ENCODE measurements around the gene TRPV6. TPM values are rescaled to one million over a fixed set of nuclear protein-coding genes. Genes with fewer than 3 reads are reported as not detected.

The TRPV6 gene
- total and polyA plus RNA-seq, 2 of the 4 experiments (the other 2 are of a cell fraction): 0.03 TPM; not detected in 1

GRCh38 chr7:142905759-142906158 lies 20.2 kb upstream of the TRPV6 start:
- POLR2A ChIA-PET (ENCODE audit: unreplicated experiment): no interaction called here
- CTCF ChIA-PET: no interaction called here
- in situ Hi-C loops (cut with MboI; ENCODE audit: low sequenced_read_pairs) (no loop called here), intact Hi-C loops (cut with micrococcal nuclease) (no loop called here), dilution Hi-C loops (cut with HindIII; ENCODE audit: low sequenced_read_pairs, unreplicated experiment) (no loop called here)
- no peak overlapping the region for H2BK5ac ChIP-seq (ENCODE audit: low read depth, low read length, poor library complexity, severe bottlenecking)
- no peaks in the 10 kb centered on the region for H3K4me1 ChIP-seq (ENCODE audit: control insufficient read depth, insufficient read depth, low read length)
- peaks cover 6% of the 10 kb centered on the region for H3K9me3 ChIP-seq (ENCODE audit: control insufficient read depth, insufficient read depth, low read length)
- no peak overlapping the region for H3K27ac ChIP-seq (ENCODE audit: insufficient read depth, low read length)
- no TSS peak for BruUV-seq (replicated peaks)
- no peaks in the 10 kb centered on the region for H4K20me1 ChIP-seq (ENCODE audit: insufficient read depth, low read length)
- H3K23ac ChIP-seq (ENCODE audit: low read depth, low read length): no peak overlapping the region
- H2AK9ac ChIP-seq (replicated peaks; ENCODE audit: low read depth, low read length, poor library complexity): no peak overlapping the region
- H4K8ac ChIP-seq (ENCODE audit: low read depth in 2 of 2, low read length in 2 of 2): no peak overlapping the region
- H2AFZ ChIP-seq (replicated peaks; ENCODE audit: low read length, poor library complexity): no peak overlapping the region
- no peak overlapping the region for H3K18ac ChIP-seq (ENCODE audit: low read depth, low read length)
- no peak overlapping the region for H3K4me2 ChIP-seq (ENCODE audit: low read depth, low read length)
- DNase-seq (no peak), ATAC-seq (ENCODE audit: low read depth) (no peak)
- H3K4ac ChIP-seq (ENCODE audit: low read depth, low read length): no peak overlapping the region
- no peaks in the 10 kb centered on the region for H3K79me1 ChIP-seq (ENCODE audit: low read depth in 1 of 2, low read length in 2 of 2)
- no peak overlapping the region for H3K4me3 ChIP-seq (ENCODE audit: insufficient read depth, low read depth, low read length)
- no peak overlapping the region for H3K9ac ChIP-seq (ENCODE audit: low read depth, low read length)
- H3K14ac ChIP-seq (replicated peaks; ENCODE audit: low read depth, low read length): no peak overlapping the region
- H2BK15ac ChIP-seq (ENCODE audit: low read depth, low read length): no peak overlapping the region
- H4K5ac ChIP-seq (ENCODE audit: low read depth, low read length): no peak overlapping the region
- no peak overlapping the region for H3K56ac ChIP-seq (ENCODE audit: extremely low read depth, insufficient read depth, low read length)
- H4K91ac ChIP-seq (ENCODE audit: insufficient read depth, low read depth, low read length): no peak overlapping the region
- no peaks in the 10 kb centered on the region for H3K36me3 ChIP-seq (ENCODE audit: control insufficient read depth, insufficient read depth, low read length)
- H3K27me3 ChIP-seq (ENCODE audit: control insufficient read depth, insufficient read depth, low read length): no peaks in the 10 kb centered on the region
- TF ChIP-seq MAZ (IDR thresholded peaks at IDR 0.05; ENCODE audit: borderline replicate concordance, low read depth, low read length) (no peak), CTCF (conservative IDR thresholded peaks at IDR 0.05; ENCODE audit: low read depth, low read length) (no peak), POLR2A (IDR thresholded peaks at IDR 0.05; ENCODE audit: low read depth, low read length) (no peak), RFX5 (IDR thresholded peaks at IDR 0.05; ENCODE audit: low read depth, low read length) (no peak), SMC3 (IDR thresholded peaks at IDR 0.05; ENCODE audit: low read depth, low read length) (no peak)
- no peak overlapping the region for H2AK5ac ChIP-seq (ENCODE audit: low read depth, low read length)
- WGBS, 2 experiments (ENCODE audit: extremely low coverage in 2 of 2, insufficient read length in 1 of 2): no CpG with 5 or more reads among the region's 2 CpGs
- no peak overlapping the region for H2BK20ac ChIP-seq (ENCODE audit: low read depth, low read length)
- no peak overlapping the region for H2BK120ac ChIP-seq (ENCODE audit: low read depth, low read length)
- no peaks in the 10 kb centered on the region for H3K9me1 ChIP-seq (ENCODE audit: insufficient read depth, low read length)
